Measurements from ENCODE around the gene SMARCD3. TPM values are rescaled to one million over a fixed set of nuclear protein-coding genes. Genes with fewer than 3 reads are reported as not detected.

Gene SMARCD3
- total RNA-seq, 6 experiments from 2014 or later, result 2.4 to 7.3 (median 2.7) TPM

DNA sequence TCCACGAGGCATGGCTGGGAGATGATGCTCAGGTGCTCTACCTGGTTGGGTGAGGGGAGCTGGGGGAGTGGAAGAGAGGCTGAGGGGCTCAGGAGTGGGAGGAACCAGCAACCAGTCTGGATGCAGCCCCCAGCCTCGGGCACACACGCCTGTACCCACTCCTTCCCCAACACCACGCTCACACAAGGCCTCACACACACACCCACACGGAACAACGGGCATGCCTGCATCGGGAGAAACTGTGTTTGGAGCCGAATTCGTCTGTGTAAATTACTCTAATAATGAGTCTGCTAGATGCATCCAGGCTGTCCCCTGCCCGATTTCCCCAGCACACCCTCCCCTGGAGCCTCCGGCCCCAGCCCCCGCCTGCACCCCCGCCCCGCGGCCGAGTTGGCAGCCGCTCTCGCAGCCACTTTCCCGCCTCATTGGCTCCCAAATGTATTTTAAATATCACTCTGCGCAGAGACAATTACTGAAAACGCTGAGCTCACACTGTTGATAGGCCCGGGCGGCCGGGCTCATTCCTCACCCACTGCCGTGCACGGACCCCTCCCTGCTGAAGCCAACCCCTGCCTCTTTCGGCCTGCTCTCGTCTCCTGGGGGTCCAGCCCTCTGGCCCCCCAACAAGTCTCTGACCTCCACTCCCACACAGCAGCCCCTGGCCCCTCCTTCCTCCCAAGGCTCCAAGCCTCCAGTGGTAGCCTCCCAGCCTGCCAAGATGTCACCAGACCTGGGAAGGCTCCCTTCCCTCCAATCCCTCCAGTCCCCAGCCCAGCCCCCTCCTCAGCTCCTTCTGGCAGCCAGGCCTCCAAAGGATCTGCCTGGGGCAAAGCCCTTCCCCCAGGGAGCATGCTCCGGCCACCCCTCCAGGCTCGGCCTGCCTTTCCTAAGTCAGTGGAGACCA is 49.3 kb downstream of the SMARCD3 start:
- Histone ChIP-seq H3K4me3 (no peak overlapping the region), H3K36me3 (no peaks in the 10 kb centered on the region), H3K4me1 (no peaks in the 10 kb centered on the region), H3K27ac (no peak overlapping the region), H3K27me3 (no peaks in the 10 kb centered on the region), H3K9me3 (no peaks in the 10 kb centered on the region)
- intact Hi-C loops (cut with DNase I), result no loop called here
- 65% methylated on average over 16 of the region's 30 CpGs for WGBS (ENCODE audit: insufficient coverage, low coverage, low lambda C conversion rate, missing lambda C conversion rate)
- no peak for ATAC-seq
- TF ChIP-seq CTCF (IDR thresholded peaks at IDR 0.05), result no peak
- TF ChIP-seq POLR2A (IDR thresholded peaks at IDR 0.05), result no peak
- no peak for DNase-seq

DNA sequence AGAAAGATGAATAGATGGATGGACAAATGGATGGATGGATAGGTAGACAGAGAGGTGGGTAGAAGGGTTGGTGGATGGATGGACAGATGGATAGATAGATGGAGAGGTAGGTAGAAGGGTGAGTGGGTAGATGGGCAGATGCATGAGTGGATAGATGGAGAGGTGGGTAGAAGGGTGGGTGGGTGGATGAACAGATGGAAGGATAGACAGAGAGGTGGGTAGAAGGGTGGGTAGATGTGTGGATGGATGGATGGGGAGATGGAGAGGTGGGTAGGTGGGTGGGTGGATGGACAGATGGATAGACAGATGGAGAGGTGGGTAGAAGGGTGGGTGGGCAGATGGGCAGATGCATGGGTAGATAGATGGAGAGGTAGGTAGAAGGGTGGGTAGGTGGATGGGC is 50.6 kb downstream of the SMARCD3 start:
- DNase-seq (no peak), ATAC-seq (no peak)
- H3K4me3 ChIP-seq, result no peak overlapping the region
- H3K36me3 ChIP-seq, result no peaks in the 10 kb centered on the region
- intact Hi-C loops (cut with DNase I), result no loop called here
- no peak overlapping the region for H3K27ac ChIP-seq
- no peaks in the 10 kb centered on the region for H3K4me1 ChIP-seq
- TF ChIP-seq CTCF (IDR thresholded peaks at IDR 0.05) (no peak), POLR2A (IDR thresholded peaks at IDR 0.05) (no peak)
- H3K27me3 ChIP-seq, result no peaks in the 10 kb centered on the region
- H3K9me3 ChIP-seq, result no peaks in the 10 kb centered on the region

- no peaks in the 10 kb centered on the region for H3K36me3 ChIP-seq
- DNase-seq (peak in 1 of 3 donors; percentile 47), ATAC-seq (no peak)
- no peaks in the 10 kb centered on the region for H3K27me3 ChIP-seq
- intact Hi-C loops (cut with DNase I), result no loop called here
- no peak overlapping the region for H3K4me3 ChIP-seq
- no peak overlapping the region for H3K27ac ChIP-seq
- H3K9me3 ChIP-seq, result no peaks in the 10 kb centered on the region
- no peaks in the 10 kb centered on the region for H3K4me1 ChIP-seq
- TF ChIP-seq CTCF (IDR thresholded peaks at IDR 0.05) (no peak), POLR2A (IDR thresholded peaks at IDR 0.05) (no peak)
- WGBS (ENCODE audit: insufficient coverage, low coverage, low lambda C conversion rate, missing lambda C conversion rate), result 36% methylated on average over 12 of the region's 19 CpGs
These were observed 52.7 kb downstream of the SMARCD3 start for GRCh38 chr7:151195616-151196450.

- no peak for DNase-seq
- WGBS (ENCODE audit: insufficient coverage, low coverage, low lambda C conversion rate, missing lambda C conversion rate), result 50% methylated on average over 2 of the region's 7 CpGs
- Histone ChIP-seq H3K4me3 (no peak overlapping the region), H3K36me3 (no peaks in the 10 kb centered on the region), H3K4me1 (no peaks in the 10 kb centered on the region), H3K27ac (no peak overlapping the region), H3K27me3 (no peaks in the 10 kb centered on the region), H3K9me3 (no peaks in the 10 kb centered on the region)
- intact Hi-C loops (cut with DNase I), result no loop called here
- TF ChIP-seq CTCF (IDR thresholded peaks at IDR 0.05) (no peak), POLR2A (IDR thresholded peaks at IDR 0.05) (no peak)
- ATAC-seq, result no peak
These were observed 54.3 kb downstream of the SMARCD3 start for GRCh38 chr7:151194188-151194587.
